ENCODE data around the gene TRIM50. TPM values are rescaled to one million over a fixed set of nuclear protein-coding genes. Genes with fewer than 3 reads are reported as not detected.
"Not testable (repeated sequence)": the region's sequence is repeated elsewhere in the genome, so short reads cannot be mapped to it uniquely, and the experiment has no call there.

The TRIM50 gene
- total and polyA plus RNA-seq, 2 experiments from 2014 or later, result 9.8 to 10.8 TPM

- TF ChIP-seq EZH2phosphoT487 (IDR thresholded peaks at IDR 0.05; ENCODE audit: low read depth, severe bottlenecking, unreplicated experiment), result no peak
- TF ChIP-seq EZH2 (IDR thresholded peaks at IDR 0.05; ENCODE audit: borderline replicate concordance), result no peak
- no peak for TF ChIP-seq CTCF (IDR thresholded peaks at IDR 0.05; ENCODE audit: poor library complexity)
- H3K79me2 ChIP-seq, result no peaks in the 10 kb centered on the region
- 87% methylated on average over 25 of the region's 25 CpGs for WGBS (ENCODE audit: low lambda C conversion rate, missing lambda C conversion rate)
- no peak overlapping the region for H3K27ac ChIP-seq
- no peaks in the 10 kb centered on the region for H3K9me2 ChIP-seq (replicated peaks; ENCODE audit: insufficient read depth)
- H2AFZ ChIP-seq, result no peak overlapping the region
- H3K9me3 ChIP-seq (ENCODE audit: low read depth), result no peaks in the 10 kb centered on the region
- H3K27me3 ChIP-seq, result no peaks in the 10 kb centered on the region
- H3K4me1 ChIP-seq (ENCODE audit: insufficient read depth), result no peaks in the 10 kb centered on the region
- H3K4me2 ChIP-seq, result no peak overlapping the region
- no peaks in the 10 kb centered on the region for H3K36me3 ChIP-seq (replicated peaks; ENCODE audit: insufficient read depth, low read depth)
- no peak for DNase-seq (ENCODE audit: low spot score)
- no peaks in the 10 kb centered on the region for H4K20me1 ChIP-seq (ENCODE audit: insufficient read depth, poor library complexity, severe bottlenecking)
- no peak overlapping the region for H3K4me3 ChIP-seq
Measured at GRCh38 chr7:73364006-73364728, 36.3 kb upstream of the TRIM50 start.

- no peaks in the 10 kb centered on the region for H3K36me3 ChIP-seq (replicated peaks; ENCODE audit: insufficient read depth, low read depth)
- H3K79me2 ChIP-seq, result no peaks in the 10 kb centered on the region
- H3K27me3 ChIP-seq, result no peaks in the 10 kb centered on the region
- no peak for DNase-seq (ENCODE audit: low spot score)
- TF ChIP-seq EZH2phosphoT487 (IDR thresholded peaks at IDR 0.05; ENCODE audit: low read depth, severe bottlenecking, unreplicated experiment) (no peak), CTCF (IDR thresholded peaks at IDR 0.05; ENCODE audit: poor library complexity) (no peak), EZH2 (IDR thresholded peaks at IDR 0.05; ENCODE audit: borderline replicate concordance) (no peak)
- 91% methylated on average over 28 of the region's 28 CpGs for WGBS (ENCODE audit: low lambda C conversion rate, missing lambda C conversion rate)
- H3K9me3 ChIP-seq (ENCODE audit: low read depth), result no peaks in the 10 kb centered on the region
- no peaks in the 10 kb centered on the region for H4K20me1 ChIP-seq (ENCODE audit: insufficient read depth, poor library complexity, severe bottlenecking)
- no peaks in the 10 kb centered on the region for H3K9me2 ChIP-seq (replicated peaks; ENCODE audit: insufficient read depth)
- H2AFZ ChIP-seq, result no peak overlapping the region
- no peak overlapping the region for H3K4me3 ChIP-seq
- H3K4me1 ChIP-seq (ENCODE audit: insufficient read depth), result peaks cover 3% of the 10 kb centered on the region
- no peak overlapping the region for H3K4me2 ChIP-seq
- H3K27ac ChIP-seq, result no peak overlapping the region
Measured at GRCh38 chr7:73363225-73364005, 35.5 kb upstream of the TRIM50 start.

GRCh38 chr7:73360590-73360989 is 32.7 kb upstream of the TRIM50 start:
- not testable (repeated sequence) for H3K27ac ChIP-seq; H3K4me3 ChIP-seq; H3K27me3 ChIP-seq; DNase-seq (ENCODE audit: low spot score); H3K79me2 ChIP-seq; H3K9me2 ChIP-seq (replicated peaks; ENCODE audit: insufficient read depth); H2AFZ ChIP-seq; H4K20me1 ChIP-seq (ENCODE audit: insufficient read depth, poor library complexity, severe bottlenecking); H3K4me1 ChIP-seq (ENCODE audit: insufficient read depth); H3K36me3 ChIP-seq (replicated peaks; ENCODE audit: insufficient read depth, low read depth); H3K4me2 ChIP-seq; H3K9me3 ChIP-seq (ENCODE audit: low read depth)
- WGBS (ENCODE audit: low lambda C conversion rate, missing lambda C conversion rate), result 82% methylated on average over 1 of the region's 1 CpG

GRCh38 chr7:73359746-73360375 is 32.0 kb upstream of the TRIM50 start:
- no peak for TF ChIP-seq EZH2 (IDR thresholded peaks at IDR 0.05; ENCODE audit: borderline replicate concordance)
- no peak for TF ChIP-seq CTCF (IDR thresholded peaks at IDR 0.05; ENCODE audit: poor library complexity)
- TF ChIP-seq EZH2phosphoT487 (IDR thresholded peaks at IDR 0.05; ENCODE audit: low read depth, severe bottlenecking, unreplicated experiment), result no peak
- H3K27me3 ChIP-seq, result no peaks in the 10 kb centered on the region
- H4K20me1 ChIP-seq (ENCODE audit: insufficient read depth, poor library complexity, severe bottlenecking), result no peaks in the 10 kb centered on the region
- no peak overlapping the region for H3K27ac ChIP-seq
- no peaks in the 10 kb centered on the region for H3K9me3 ChIP-seq (ENCODE audit: low read depth)
- no peak overlapping the region for H2AFZ ChIP-seq
- DNase-seq (ENCODE audit: low spot score), result no peak
- no peaks in the 10 kb centered on the region for H3K79me2 ChIP-seq
- no peak overlapping the region for H3K4me3 ChIP-seq
- peaks cover 8% of the 10 kb centered on the region for H3K4me1 ChIP-seq (ENCODE audit: insufficient read depth)
- 95% methylated on average over 13 of the region's 13 CpGs for WGBS (ENCODE audit: low lambda C conversion rate, missing lambda C conversion rate)
- no peaks in the 10 kb centered on the region for H3K9me2 ChIP-seq (replicated peaks; ENCODE audit: insufficient read depth)
- H3K36me3 ChIP-seq (replicated peaks; ENCODE audit: insufficient read depth, low read depth), result no peaks in the 10 kb centered on the region
- H3K4me2 ChIP-seq, result no peak overlapping the region

Data from hepatocyte (in vitro differentiated cells).